K562 (cell line): Measurements from ENCODE around the gene ZMAT3. TPM values are rescaled to one million over a fixed set of nuclear protein-coding genes. Genes with fewer than 3 reads are reported as not detected.

Experiments
- ATAC-seq: fragments of 200-7000 bp; cut with Tn5 transposase; 3 replicates; pipeline ENCODE4 v1.9.1; 2020; ENCODE audit warnings: moderate library complexity
- BruUV-seq: library from RNA; stranded (reverse); fragments of 400-500 nt; replicated peaks from 2 replicates; lab custom pipeline; 2021; lab: Mats Ljungman, UMichigan
- CTCF ChIA-PET: fragments of 300-600 bp; formaldehyde crosslinking; extraction: SDS; loops from one replicate; lab custom pipeline; 2021; ENCODE audit warnings: low intra/inter-chr PET ratio; lab: Yijun Ruan, JAX
- POLR2A ChIA-PET: fragments of 300-600, 350-650 bp; sonication (Branson Sonifier 250); formaldehyde crosslinking; extraction: SDS; loops from one replicate; lab custom pipeline; 2021; ENCODE audit warnings: antibody characterized with exemption, inconsistent platforms; lab: Yijun Ruan, JAX
- DNase-seq, 4 experiments: peaks; one replicate each; pipeline versions ENCODE4 v3.0.0 to v3.0.0-alpha.2; 2011 to 2018; ENCODE audit warnings: low spot score in 3 of 4, mixed read lengths in 3 of 4; ENCODE audit errors: extremely low read depth in 1 of 4
- FAIRE-seq: peaks from 2 replicates; lab custom pipeline; 2011; peaks lifted over from hg19 to GRCh38; lab: Jason Lieb, UNC
- H2AFZ ChIP-seq: 2 replicates; pipeline ENCODE4 v1.6.0; 2011; ENCODE audit warnings: low read depth, low read length, control low read depth, inconsistent platforms
- H3K27ac ChIP-seq: fragments of 200-600 bp; 3 replicates; pipeline ENCODE4 v1.8.0; 2011; ENCODE audit warnings: low read depth, mild to moderate bottlenecking, control low read depth, inconsistent platforms, low read length, moderate library complexity, mixed read lengths; ENCODE audit errors: extremely low read depth
- H3K27me3 ChIP-seq, 2 experiments: fragments of 300-600 bp in 1 of 2; 2 replicates in 1 of 2; 3 replicates in 1 of 2; pipeline versions ENCODE4 v1.6.0 to v1.8.0; 2011; ENCODE audit warnings: inconsistent platforms in 2 of 2, low read length in 2 of 2, mild to moderate bottlenecking in 1 of 2, mixed read lengths in 1 of 2, moderate library complexity in 1 of 2; ENCODE audit not compliant: control insufficient read depth in 2 of 2, insufficient read depth in 2 of 2
- H3K36me3 ChIP-seq: fragments of 300-600 bp; 3 replicates; pipeline ENCODE4 v1.8.0; 2011; ENCODE audit warnings: mild to moderate bottlenecking, low read length, inconsistent platforms; ENCODE audit not compliant: control insufficient read depth, insufficient read depth
- H3K4me1 ChIP-seq, 2 experiments: fragments of 200-600 bp in 1 of 2; replicated peaks in 1 of 2; 2 replicates in 1 of 2; 3 replicates in 1 of 2; pipeline versions ENCODE4 v1.5.1 to v1.8.0; 2011; ENCODE audit warnings: inconsistent platforms in 2 of 2, low read length in 2 of 2, mild to moderate bottlenecking in 1 of 2, mixed read lengths in 1 of 2, moderate library complexity in 1 of 2; ENCODE audit not compliant: control insufficient read depth in 2 of 2, insufficient read depth in 2 of 2
- H3K4me2 ChIP-seq: 2 replicates; pipeline ENCODE4 v1.6.1; 2011; ENCODE audit warnings: low read length, control low read depth, inconsistent platforms, mixed read lengths; ENCODE audit not compliant: insufficient read depth
- H3K4me3 ChIP-seq: fragments of 200-600 bp; sonication (generic), shearing (Covaris generic); 2 replicates; pipeline ENCODE4 v1.5.1; 2016; ENCODE audit warnings: control low read depth, inconsistent platforms
- H3K79me2 ChIP-seq: fragments of 200-600 bp; 3 replicates; pipeline ENCODE4 v1.8.0; 2011; ENCODE audit warnings: low read length, inconsistent platforms; ENCODE audit not compliant: control insufficient read depth, insufficient read depth
- H3K9ac ChIP-seq, 2 experiments: 2 replicates each; pipeline versions ENCODE4 v1.6.0 to v1.6.1; 2011; ENCODE audit warnings: low read depth in 2 of 2, low read length in 2 of 2, control low read depth in 1 of 2, inconsistent platforms in 1 of 2, mild to moderate bottlenecking in 1 of 2, mixed read lengths in 1 of 2; ENCODE audit not compliant: insufficient read depth in 1 of 2
- H3K9me1 ChIP-seq: one replicate; pipeline ENCODE4 v1.6.0; 2011; ENCODE audit warnings: inconsistent platforms, mild to moderate bottlenecking, low read length, moderate library complexity; ENCODE audit not compliant: control insufficient read depth, insufficient read depth
- H3K9me3 ChIP-seq: replicated peaks from 2 replicates; pipeline ENCODE4 v1.5.1; 2011; ENCODE audit warnings: low read depth, low read length, inconsistent platforms; ENCODE audit not compliant: control insufficient read depth, insufficient read depth
- H4K20me1 ChIP-seq: replicated peaks from 2 replicates; pipeline ENCODE4 v1.6.1; 2011; ENCODE audit warnings: low read length, inconsistent platforms, mixed read lengths; ENCODE audit not compliant: control insufficient read depth, insufficient read depth
- ARID2 ChIP-seq: fragments of 450-650 bp; IDR thresholded peaks from 2 replicates; pipeline ENCODE4 v1.6.1; 2017; ENCODE audit warnings: antibody characterized with exemption, mild to moderate bottlenecking
- BCL6 ChIP-seq: fragments of 250-450 bp; sonication (Bioruptor Pico); IDR thresholded peaks from 2 replicates; pipeline ENCODE4 v1.4.0; 2020
- CHCHD3 ChIP-seq: fragments of 250-450 bp; sonication (Bioruptor Pico); IDR thresholded peaks from 2 replicates; pipeline ENCODE4 v2.1.2; 2022; ENCODE audit warnings: mild to moderate bottlenecking
- CTBP1 ChIP-seq: fragments of 450-650 bp; IDR thresholded peaks from 2 replicates; pipeline ENCODE4 v1.6.1; 2016; ENCODE audit warnings: borderline replicate concordance
- HNRNPLL ChIP-seq: fragments of 200-400 bp; formaldehyde crosslinking; IDR thresholded peaks from 2 replicates; pipeline ENCODE4 v1.6.1; 2017; ENCODE audit warnings: low read length, low read depth, mild to moderate bottlenecking; ENCODE audit not compliant: poor library complexity, severe bottlenecking
- JUN ChIP-seq, 2 experiments: sonication (generic) in 1 of 2; formaldehyde crosslinking in 1 of 2; IDR thresholded peaks; 2 replicates each; pipeline versions ENCODE4 v1.6.1 to v1.8.0; 2012 to 2022; ENCODE audit warnings: borderline replicate concordance in 2 of 2, mild to moderate bottlenecking in 2 of 2, improper control_type of control experiment in 1 of 2, low read depth in 1 of 2, low read length in 1 of 2, missing genetic modification reagents in 1 of 2
- SAFB ChIP-seq: fragments of 200-400 bp; formaldehyde crosslinking; IDR thresholded peaks from 2 replicates; pipeline ENCODE4 v1.6.1; 2017; ENCODE audit warnings: low read depth, low read length, borderline replicate concordance
- SOX6 ChIP-seq: fragments of 450-650 bp; IDR thresholded peaks from 2 replicates; pipeline ENCODE4 v1.6.1; 2014; ENCODE audit warnings: mild to moderate bottlenecking
- SRSF3 ChIP-seq: fragments of 200-400 bp; formaldehyde crosslinking; IDR thresholded peaks from 2 replicates; pipeline ENCODE4 v1.6.1; 2016; ENCODE audit warnings: mild to moderate bottlenecking, low read length, moderate library complexity; ENCODE audit not compliant: insufficient read depth
- TFE3 ChIP-seq: fragments of 450-650 bp; formaldehyde crosslinking; IDR thresholded peaks from 2 replicates; pipeline ENCODE4 v1.4.0; 2020; ENCODE audit warnings: mild to moderate bottlenecking, mixed read lengths
- VEZF1 ChIP-seq: fragments of 200-800 bp; sonication (Bioruptor generic); IDR thresholded peaks from 2 replicates; pipeline ENCODE4 v1.6.1; 2017; ENCODE audit warnings: missing genetic modification characterization, missing compliant biosample characterization
- ZBTB9 ChIP-seq: fragments of 450-650 bp; formaldehyde crosslinking; IDR thresholded peaks from 2 replicates; pipeline ENCODE4 v1.4.0; 2020; ENCODE audit warnings: mild to moderate bottlenecking, moderate library complexity
- ZFPM2 ChIP-seq: fragments of 250-450 bp; sonication (Bioruptor Pico); IDR thresholded peaks from 2 replicates; pipeline ENCODE4 v1.5.1; 2022; ENCODE audit warnings: mild to moderate bottlenecking
- ZNF384 ChIP-seq: IDR thresholded peaks from 2 replicates; pipeline ENCODE4 v1.6.1; 2012; ENCODE audit warnings: low read depth, low read length, improper control_type of control experiment
- ZNF655 ChIP-seq: fragments of 250-450 bp; sonication (Bioruptor Pico); IDR thresholded peaks from 2 replicates; pipeline ENCODE4 v1.5.0; 2021
- WGBS: fragments of 100-300 bp; shearing (Covaris generic); methylation state at CpG from one replicate; pipeline ENCODE4 v1.1.6; 2016; ENCODE audit warnings: low coverage, mixed read lengths; ENCODE audit not compliant: insufficient coverage; ENCODE audit errors: missing lambda C conversion rate; 5-methylcytosine and 5-hydroxymethylcytosine counted together
- in situ Hi-C: fragments of 300-500 bp; cut with MboI; formaldehyde crosslinking; loops from 4 replicates; pipeline ENCODE4 v1.15.0; 2018; ENCODE audit warnings: inconsistent platforms, mixed read lengths
- intact Hi-C: fragments of 100-400 bp; cut with micrococcal nuclease; formaldehyde crosslinking; loops from 2 replicates; pipeline ENCODE4 v1.14.2; 2022
- polyA plus RNA-seq, 8 experiments: library from polyadenylated mRNA; depleted of rRNA in 4 of 8; stranded (reverse) in 5 of 8; unstranded in 3 of 8; fragments of >200 nt; fragmentation: Nextera tagmentation in 2 of 8; fragmentation: Illumina TruSeq in 1 of 8; extraction: Ambion mirVana in 2 of 8; extraction: Trizol in 1 of 8; gene quantifications; 2 replicates each; pipeline versions ENCODE4 v1.2.1 to v1.2.3, GENCODE V29; 2011 to 2014; ENCODE audit warnings: inconsistent platforms in 1 of 8, missing spikeins in 1 of 8
- total RNA-seq, 7 experiments: library from RNA; depleted of rRNA in 6 of 7; stranded (reverse); fragments of >200 nt in 6 of 7; fragmentation: Illumina TruSeq in 2 of 7; extraction: Trizol in 2 of 7; gene quantifications; 2 replicates each; pipeline versions ENCODE4 v1.2.1 to v1.2.3, GENCODE V29; 2011 to 2021; ENCODE audit warnings: low replicate concordance in 1 of 7

Gene ZMAT3
- total and polyA plus RNA-seq, 9 of the 15 experiments (the other 6 are each of a cell fraction or from before 2014, with no cell fraction given): 0.87 to 5.1 (median 3.9) TPM

GRCh38 chr3:179028408-179028807 is 43.2 kb downstream of the ZMAT3 start:
- no peak overlapping the region for H3K4me3 ChIP-seq
- H3K9me3 ChIP-seq: no peaks in the 10 kb centered on the region
- peaks cover 16 to 21% of the 10 kb centered on the region in 2 experiments for H3K4me1 ChIP-seq
- no peaks in the 10 kb centered on the region for H3K36me3 ChIP-seq
- no peaks in the 10 kb centered on the region for H4K20me1 ChIP-seq
- FAIRE-seq (no peak), ATAC-seq (peak; percentile 66), DNase-seq (no peak)
- intact Hi-C loops (no loop called here), in situ Hi-C loops (no loop called here)
- no peaks in the 10 kb centered on the region for H3K79me2 ChIP-seq
- no peaks in the 10 kb centered on the region for H3K9me1 ChIP-seq
- no peak overlapping the region for H2AFZ ChIP-seq
- no peaks in the 10 kb centered on the region for H3K27me3 ChIP-seq
- 56% methylated on average over 1 of the region's 1 CpG for WGBS
- H3K4me2 ChIP-seq: no peak overlapping the region; the same call in 1 of the 2 replicates
- POLR2A ChIA-PET: interaction anchor here (1.0 kb wide), 1 partner anchor 8 kb away, joined by 3 read pairs; no protein-coding TSS in a partner anchor
- CTCF ChIA-PET: no interaction called here
- no peak overlapping the region for H3K9ac ChIP-seq
- H3K27ac ChIP-seq: no peak overlapping the region
- BruUV-seq: no TSS peak
- no peak for TF ChIP-seq ZNF384
- TF ChIP-seq CTBP1: no peak
- TF ChIP-seq ZFPM2: no peak
- no peak for TF ChIP-seq HNRNPLL
- TF ChIP-seq ZBTB9 (CRISPR knock-in tag): no peak
- TF ChIP-seq JUN (IDR thresholded peaks at IDR 0.05; ENCODE audit: borderline replicate concordance, low read depth, low read length): no peak
- no peak for TF ChIP-seq JUN (CRISPR knock-in tag; IDR thresholded peaks at IDR 0.05; ENCODE audit: borderline replicate concordance)
- no peak for TF ChIP-seq TFE3 (CRISPR knock-in tag)
- no peak for TF ChIP-seq SAFB
- no peak for TF ChIP-seq ZNF655 (CRISPR knock-in tag)
- TF ChIP-seq ARID2: no peak
- TF ChIP-seq SRSF3: no peak
- TF ChIP-seq BCL6 (CRISPR knock-in tag): no peak
- no peak for TF ChIP-seq VEZF1
- no peak for TF ChIP-seq CHCHD3
- TF ChIP-seq SOX6: no peak
